Thoracic aorta (tissue), 2 donors: ENCODE measurements around the gene SURF4. TPM values are rescaled to one million over a fixed set of nuclear protein-coding genes. Genes with fewer than 3 reads are reported as not detected.

Experiments
- ATAC-seq: fragments of 150-250 bp; one replicate; pipeline ENCODE4 v1.8.0; 2017; ENCODE audit warnings: low read depth; ENCODE audit not compliant: insufficient number of reproducible peaks, low FRiP score
- DNase-seq: peaks from one replicate; pipeline ENCODE4 v3.0.0-alpha.2; 2020; ENCODE audit warnings: low spot score
- H3K27ac ChIP-seq, 2 donors: fragments of 200-600 bp; sonication (generic); 1 replicate in 1 of 2; 2 replicates in 1 of 2; pipeline ENCODE4 v1.5.1; 2016; ENCODE audit warnings: mild to moderate bottlenecking in 2 of 2, moderate library complexity in 2 of 2
- H3K27me3 ChIP-seq: fragments of 200-600 bp; sonication (generic); replicated peaks from 2 replicates; pipeline ENCODE4 v1.6.0; 2016; ENCODE audit warnings: mild to moderate bottlenecking; ENCODE audit not compliant: insufficient read depth
- H3K36me3 ChIP-seq: fragments of 200-600 bp; sonication (generic); one replicate; pipeline ENCODE4 v1.5.1; 2016
- H3K4me1 ChIP-seq, 2 donors: fragments of 200-600 bp; sonication (generic); 1 replicate in 1 of 2; 2 replicates in 1 of 2; pipeline versions ENCODE4 v1.5.1 to v1.6.0; 2016; ENCODE audit warnings: low read depth in 2 of 2, mild to moderate bottlenecking in 1 of 2; ENCODE audit not compliant: control insufficient read depth in 1 of 2
- H3K4me3 ChIP-seq: fragments of 200-600 bp; sonication (generic); 2 replicates; pipeline ENCODE4 v1.5.1; 2016; ENCODE audit warnings: mild to moderate bottlenecking
- H3K9me3 ChIP-seq: fragments of 200-600 bp; sonication (generic); 2 replicates; pipeline ENCODE4 v1.5.1; 2016
- total RNA-seq, 2 donors: library from RNA; depleted of rRNA; stranded (reverse); fragments of >200 nt; gene quantifications; one replicate each; pipeline versions ENCODE4 v1.1.0 to v1.2.3, GENCODE V29; 2016
- TF ChIP-seq, protein P1 (sequence below): fragments of 200-600 bp; sonication (generic); IDR thresholded peaks from one replicate; pipeline ENCODE4 v1.5.1; 2019; ENCODE audit warnings: antibody characterized with exemption

Gene SURF4
- total RNA-seq, 2 donors from 2014 or later, result 152 to 154 TPM

GRCh38 chr9:133362359-133363044 lies 13.4 kb downstream of the SURF4 start:
- Histone ChIP-seq H3K4me1 (peaks cover 0 to 4% of the 10 kb centered on the region in 2 donors), H3K27me3 (no peaks in the 10 kb centered on the region), H3K9me3 (no peaks in the 10 kb centered on the region), H3K27ac (no peak overlapping the region), H3K36me3 (peaks cover 43% of the 10 kb centered on the region), H3K4me3 (no peak overlapping the region)
- TF ChIP-seq, protein P1, sequence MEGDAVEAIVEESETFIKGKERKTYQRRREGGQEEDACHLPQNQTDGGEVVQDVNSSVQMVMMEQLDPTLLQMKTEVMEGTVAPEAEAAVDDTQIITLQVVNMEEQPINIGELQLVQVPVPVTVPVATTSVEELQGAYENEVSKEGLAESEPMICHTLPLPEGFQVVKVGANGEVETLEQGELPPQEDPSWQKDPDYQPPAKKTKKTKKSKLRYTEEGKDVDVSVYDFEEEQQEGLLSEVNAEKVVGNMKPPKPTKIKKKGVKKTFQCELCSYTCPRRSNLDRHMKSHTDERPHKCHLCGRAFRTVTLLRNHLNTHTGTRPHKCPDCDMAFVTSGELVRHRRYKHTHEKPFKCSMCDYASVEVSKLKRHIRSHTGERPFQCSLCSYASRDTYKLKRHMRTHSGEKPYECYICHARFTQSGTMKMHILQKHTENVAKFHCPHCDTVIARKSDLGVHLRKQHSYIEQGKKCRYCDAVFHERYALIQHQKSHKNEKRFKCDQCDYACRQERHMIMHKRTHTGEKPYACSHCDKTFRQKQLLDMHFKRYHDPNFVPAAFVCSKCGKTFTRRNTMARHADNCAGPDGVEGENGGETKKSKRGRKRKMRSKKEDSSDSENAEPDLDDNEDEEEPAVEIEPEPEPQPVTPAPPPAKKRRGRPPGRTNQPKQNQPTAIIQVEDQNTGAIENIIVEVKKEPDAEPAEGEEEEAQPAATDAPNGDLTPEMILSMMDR, result no peak
- ATAC-seq (no peak), DNase-seq (no peak)

- ATAC-seq (no peak), DNase-seq (no peak)
- H3K9me3 ChIP-seq, result no peaks in the 10 kb centered on the region
- peaks cover 4 to 12% of the 10 kb centered on the region in 2 donors for H3K4me1 ChIP-seq
- no peak overlapping the region for H3K27ac ChIP-seq
- H3K36me3 ChIP-seq, result peaks cover 38% of the 10 kb centered on the region
- TF ChIP-seq, protein P1, result no peak
- H3K4me3 ChIP-seq, result no peak overlapping the region
- H3K27me3 ChIP-seq, result no peaks in the 10 kb centered on the region
Observed at GRCh38 chr9:133361507-133362092, 14.3 kb downstream of the SURF4 start.

DNA sequence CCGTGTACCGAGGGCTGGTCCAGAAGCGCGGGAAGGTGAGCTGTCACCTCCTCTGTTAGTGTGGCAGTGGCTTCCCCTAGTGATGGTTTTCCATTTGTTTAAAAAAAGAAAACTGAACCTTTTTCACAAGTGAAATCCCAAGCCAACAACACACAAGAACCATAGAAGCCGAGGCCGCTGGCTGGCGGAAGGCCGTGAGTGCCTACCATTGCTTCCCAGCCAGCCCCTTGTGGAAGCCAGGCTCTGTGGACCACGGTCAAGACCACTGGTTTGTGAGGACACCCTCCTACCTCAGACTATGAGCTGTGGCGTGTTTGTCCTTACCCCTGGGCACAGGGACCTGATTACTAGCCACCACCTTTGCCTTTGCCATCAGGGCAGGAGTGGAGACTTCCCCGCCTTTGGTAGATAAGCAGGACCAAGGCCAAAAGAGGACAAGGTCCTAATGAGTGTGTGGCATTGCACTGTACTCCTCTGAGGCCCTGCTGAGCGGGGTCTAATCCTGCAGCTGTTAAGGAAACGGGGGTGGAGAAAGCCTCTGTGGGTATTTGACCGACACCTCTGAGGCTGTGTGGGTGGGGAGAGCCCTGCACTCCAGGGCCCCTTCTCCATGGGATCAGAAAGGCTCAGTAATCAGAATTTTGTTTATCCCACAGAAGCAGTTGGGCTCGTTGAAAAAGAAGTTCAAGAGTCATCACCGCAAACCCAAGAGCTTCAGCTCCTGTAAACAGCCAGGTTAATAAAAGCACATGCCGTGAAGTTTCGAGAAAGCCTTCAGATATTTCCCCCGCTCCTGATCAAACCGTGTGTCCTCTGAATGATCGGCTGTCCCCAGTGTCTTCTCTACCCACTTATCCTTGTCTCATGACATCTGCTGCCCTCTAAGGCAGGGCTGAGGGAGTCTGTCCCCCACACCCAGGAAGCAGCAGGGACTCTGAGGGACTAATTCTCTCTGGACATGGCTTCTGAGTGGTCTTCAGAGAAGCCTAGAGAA lies 15.2 kb downstream of the SURF4 start:
- Histone ChIP-seq H3K36me3 (peaks cover 29% of the 10 kb centered on the region), H3K4me1 (peaks cover 6 to 14% of the 10 kb centered on the region in 2 donors), H3K27ac (no peak overlapping the region), H3K9me3 (no peaks in the 10 kb centered on the region), H3K27me3 (no peaks in the 10 kb centered on the region), H3K4me3 (no peak overlapping the region)
- ATAC-seq, result no peak
- TF ChIP-seq, protein P1, result no peak
- no peak for DNase-seq

- Histone ChIP-seq H3K4me3 (no peak overlapping the region), H3K27ac (no peak overlapping the region), H3K9me3 (no peaks in the 10 kb centered on the region), H3K4me1 (peaks cover 15 to 26% of the 10 kb centered on the region in 2 donors), H3K27me3 (no peaks in the 10 kb centered on the region), H3K36me3 (peaks cover 19% of the 10 kb centered on the region)
- TF ChIP-seq, protein P1, result no peak
- ATAC-seq, result no peak
- no peak for DNase-seq
Observed at GRCh38 chr9:133359399-133360175, 16.3 kb downstream of the SURF4 start.
